Sigmoid colon (tissue), 4 donors: ENCODE results near the gene MPLKIP.

Experiments
- CTCF ChIP-seq, 4 experiments: fragments of 450-650 bp in 3 of 4; fragments of 200-600 bp in 1 of 4; IDR thresholded peaks; one replicate each; pipeline ENCODE4 v1.5.1; 2016 to 2019; ENCODE audit warnings: antibody characterized with exemption in 4 of 4, mild to moderate bottlenecking in 3 of 4, moderate library complexity in 2 of 4
- EP300 ChIP-seq, 4 donors: sonication (generic); formaldehyde crosslinking; IDR thresholded peaks; one replicate each; pipeline ENCODE4 v1.6.1; 2017; ENCODE audit warnings: antibody characterized with exemption in 4 of 4
- POLR2A ChIP-seq, 2 donors: fragments of 450-650 bp; IDR thresholded peaks; one replicate each; pipeline ENCODE4 v1.6.1; 2016; ENCODE audit warnings: antibody characterized with exemption in 2 of 2, mild to moderate bottlenecking in 2 of 2, moderate library complexity in 2 of 2

DNA sequence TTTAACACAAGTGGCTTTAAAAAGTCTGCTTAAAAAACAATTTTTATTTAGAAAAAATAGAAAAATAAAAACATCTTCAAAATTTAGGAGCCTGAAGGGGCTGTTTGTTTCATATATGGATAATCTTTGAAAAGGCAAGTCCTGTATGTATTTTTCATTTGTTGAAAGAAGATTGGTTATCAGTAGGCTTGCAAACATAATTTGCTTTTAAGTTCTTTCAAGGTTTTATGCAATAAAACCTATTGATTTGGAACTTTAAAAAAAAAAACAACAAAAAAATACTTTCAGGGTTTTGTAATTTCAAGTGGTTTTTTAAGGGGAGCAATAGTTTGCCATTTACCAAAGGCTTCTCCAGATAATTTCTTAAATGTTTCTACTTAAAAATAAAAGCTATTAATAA lies 35.6 kb downstream of the MPLKIP start:
- TF ChIP-seq CTCF (IDR thresholded peaks at IDR 0.05) (no peak), POLR2A (IDR thresholded peaks at IDR 0.05) (no peak), EP300 (IDR thresholded peaks at IDR 0.05) (no peak)
